VCaP (cell line): Measurements from ENCODE around the gene CXCL9.
"Not testable (repeated sequence)": the region's sequence is repeated elsewhere in the genome, so short reads cannot be mapped to it uniquely, and the experiment has no call there.

ENCODE experiments used
- H3K27ac ChIP-seq: fragments of 450-650 bp; 2 replicates; pipeline ENCODE4 v1.5.1; 2017
- TF ChIP-seq, protein P1 (sequence below): fragments of 450-650 bp; conservative IDR thresholded peaks from 2 replicates; pipeline ENCODE4 v1.5.1; 2017; ENCODE audit warnings: mild to moderate bottlenecking, moderate library complexity

The CXCL9 gene

DNA sequence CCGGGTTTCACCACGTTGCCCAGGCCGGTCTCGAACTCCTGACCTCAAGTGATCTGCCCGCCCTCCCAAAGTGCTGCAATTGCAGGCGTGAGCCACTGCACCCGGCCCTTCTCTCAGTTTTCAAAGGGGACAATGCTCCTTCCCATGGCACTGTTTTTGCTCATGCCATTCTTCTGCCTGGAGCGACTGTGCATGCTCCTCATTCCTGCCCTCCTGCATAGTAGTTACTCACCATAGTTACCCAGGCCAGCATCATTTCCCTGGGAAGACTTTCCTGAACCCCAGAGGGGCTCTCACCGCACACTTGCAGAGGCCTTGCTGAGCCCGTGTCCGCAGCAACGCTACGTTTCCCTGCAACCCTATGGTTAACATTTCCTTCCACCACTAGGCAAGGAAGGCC lies 3.3 kb upstream of the CXCL9 start:
- H3K27ac ChIP-seq, result no peak overlapping the region
- TF ChIP-seq, protein P1, sequence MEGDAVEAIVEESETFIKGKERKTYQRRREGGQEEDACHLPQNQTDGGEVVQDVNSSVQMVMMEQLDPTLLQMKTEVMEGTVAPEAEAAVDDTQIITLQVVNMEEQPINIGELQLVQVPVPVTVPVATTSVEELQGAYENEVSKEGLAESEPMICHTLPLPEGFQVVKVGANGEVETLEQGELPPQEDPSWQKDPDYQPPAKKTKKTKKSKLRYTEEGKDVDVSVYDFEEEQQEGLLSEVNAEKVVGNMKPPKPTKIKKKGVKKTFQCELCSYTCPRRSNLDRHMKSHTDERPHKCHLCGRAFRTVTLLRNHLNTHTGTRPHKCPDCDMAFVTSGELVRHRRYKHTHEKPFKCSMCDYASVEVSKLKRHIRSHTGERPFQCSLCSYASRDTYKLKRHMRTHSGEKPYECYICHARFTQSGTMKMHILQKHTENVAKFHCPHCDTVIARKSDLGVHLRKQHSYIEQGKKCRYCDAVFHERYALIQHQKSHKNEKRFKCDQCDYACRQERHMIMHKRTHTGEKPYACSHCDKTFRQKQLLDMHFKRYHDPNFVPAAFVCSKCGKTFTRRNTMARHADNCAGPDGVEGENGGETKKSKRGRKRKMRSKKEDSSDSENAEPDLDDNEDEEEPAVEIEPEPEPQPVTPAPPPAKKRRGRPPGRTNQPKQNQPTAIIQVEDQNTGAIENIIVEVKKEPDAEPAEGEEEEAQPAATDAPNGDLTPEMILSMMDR, result no peak

DNA sequence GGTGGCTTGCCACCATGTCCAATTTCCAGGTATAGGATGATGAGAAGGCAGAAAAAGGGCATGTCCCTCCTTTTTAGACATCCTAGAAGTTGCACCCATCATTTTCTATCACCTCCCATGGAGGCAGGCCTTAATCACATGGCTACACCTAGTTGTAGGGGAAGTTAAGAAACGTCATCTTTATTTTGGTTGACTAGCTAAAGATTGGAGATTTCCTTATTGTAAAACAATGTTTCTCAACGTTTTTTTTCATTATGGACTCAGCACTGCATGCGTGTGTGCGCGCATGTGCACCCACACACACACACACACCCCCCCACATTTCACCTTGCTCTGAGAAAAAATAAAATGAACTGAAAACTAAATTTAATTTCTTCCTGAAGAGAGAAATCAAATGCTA lies 2.0 kb upstream of the CXCL9 start:
- peak overlapping the region; percentile 64; the same call in 1 of the 2 replicates for H3K27ac ChIP-seq
- TF ChIP-seq, protein P1, result no peak

DNA sequence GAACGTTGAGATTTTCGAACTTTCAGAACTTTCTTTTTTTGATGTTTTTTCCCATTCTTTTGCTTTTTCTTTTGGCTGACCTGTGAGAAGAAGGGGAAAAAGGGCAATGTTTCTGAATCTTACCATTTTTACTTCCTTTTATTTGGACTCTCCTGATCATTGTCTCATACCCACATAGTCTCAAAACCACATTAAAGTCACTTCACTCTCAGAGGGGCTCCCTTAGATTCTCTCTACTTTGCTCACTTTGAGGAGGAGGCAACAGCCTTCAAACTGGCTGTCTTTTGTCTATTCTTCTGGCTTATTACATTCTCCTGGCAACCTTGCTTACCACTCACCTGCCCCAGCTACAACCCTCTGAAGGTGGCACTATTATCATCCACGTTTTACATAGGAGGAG lies 3.7 kb downstream of the CXCL9 start:
- peak overlapping the region; percentile 79 for H3K27ac ChIP-seq
- TF ChIP-seq, protein P1, result no peak

DNA sequence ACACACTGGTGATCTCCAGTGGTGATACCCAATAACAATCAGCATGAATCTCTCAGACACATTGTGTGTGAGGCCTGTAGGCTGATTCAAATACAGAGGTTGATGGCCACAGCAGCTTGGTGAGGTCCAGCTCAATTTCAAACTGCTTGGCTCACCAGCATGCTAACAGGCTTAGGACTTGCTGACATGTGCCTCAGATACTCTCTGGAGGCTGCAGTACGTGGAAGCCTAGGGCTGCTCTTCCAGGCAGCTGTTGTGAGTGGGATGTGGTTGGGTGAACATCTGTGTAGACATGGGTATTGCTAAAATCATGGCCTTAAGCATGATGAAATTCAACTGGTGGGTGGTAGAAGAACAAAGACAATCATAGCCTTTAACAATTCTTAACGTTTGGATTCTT lies 4.3 kb downstream of the CXCL9 start:
- TF ChIP-seq, protein P1, result no peak
- H3K27ac ChIP-seq, result peak overlapping the region; percentile 79

DNA sequence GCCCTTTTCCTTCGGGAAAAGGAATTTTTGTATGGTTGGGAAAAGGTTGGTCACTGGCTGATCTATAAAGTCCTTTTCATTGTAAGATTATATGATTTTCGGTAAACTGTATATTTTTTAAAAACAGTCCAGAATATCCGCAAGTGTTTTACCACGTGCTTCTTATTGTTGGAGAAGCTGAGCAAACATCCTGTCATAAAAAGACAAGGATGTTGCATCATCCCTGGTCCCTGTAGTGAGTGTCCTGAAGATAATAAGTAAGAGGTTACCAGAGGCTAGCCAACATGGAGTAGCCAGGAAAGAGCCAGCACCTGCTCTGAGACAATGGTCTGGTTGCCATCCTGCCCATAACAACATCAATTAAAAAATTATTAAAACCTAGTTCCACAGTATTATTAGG lies 5.1 kb downstream of the CXCL9 start:
- TF ChIP-seq, protein P1, result no peak
- peak overlapping the region; percentile 79 for H3K27ac ChIP-seq

DNA sequence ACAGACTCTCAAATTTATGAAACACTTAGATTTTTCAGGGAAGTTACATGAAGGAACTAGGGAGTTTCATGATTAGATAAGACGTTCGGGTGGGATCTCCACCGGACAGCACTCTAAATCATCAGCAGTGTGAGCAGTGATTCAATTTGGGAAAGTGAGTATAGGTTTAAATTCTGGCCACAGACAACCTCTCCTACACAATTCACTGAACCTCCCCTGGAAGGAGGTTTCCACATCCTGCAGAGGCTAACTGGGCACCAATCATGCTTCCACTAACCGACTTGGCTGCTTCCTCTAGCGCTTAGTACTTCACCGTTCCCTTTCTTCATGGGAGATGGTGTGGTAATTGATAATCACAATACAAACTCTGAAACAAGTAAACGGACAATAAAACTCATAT lies 5.6 kb downstream of the CXCL9 start:
- peak overlapping the region; percentile 79 for H3K27ac ChIP-seq
- TF ChIP-seq, protein P1, result no peak

DNA sequence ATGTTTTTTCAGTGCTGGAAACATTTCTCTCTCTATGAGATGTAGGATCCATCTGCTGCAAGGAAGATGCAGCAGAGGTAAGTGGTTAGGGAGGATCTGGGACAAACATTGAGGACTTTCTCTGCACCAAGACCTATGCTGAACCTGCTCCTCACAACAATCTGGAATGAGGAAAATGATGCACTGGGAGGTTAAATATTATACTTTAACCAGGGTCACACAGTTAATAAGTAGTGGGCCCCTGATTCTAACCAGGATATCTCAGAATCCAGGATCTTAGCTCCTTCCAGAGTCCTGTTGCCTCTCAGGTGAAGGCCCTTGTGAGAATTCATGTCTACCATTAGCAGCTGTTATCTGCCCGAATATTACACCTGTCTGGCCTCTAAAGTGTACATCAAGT lies 7.0 kb downstream of the CXCL9 start:
- TF ChIP-seq, protein P1, result no peak
- H3K27ac ChIP-seq, result peak overlapping the region; percentile 79; the same call in 1 of the 2 replicates

DNA sequence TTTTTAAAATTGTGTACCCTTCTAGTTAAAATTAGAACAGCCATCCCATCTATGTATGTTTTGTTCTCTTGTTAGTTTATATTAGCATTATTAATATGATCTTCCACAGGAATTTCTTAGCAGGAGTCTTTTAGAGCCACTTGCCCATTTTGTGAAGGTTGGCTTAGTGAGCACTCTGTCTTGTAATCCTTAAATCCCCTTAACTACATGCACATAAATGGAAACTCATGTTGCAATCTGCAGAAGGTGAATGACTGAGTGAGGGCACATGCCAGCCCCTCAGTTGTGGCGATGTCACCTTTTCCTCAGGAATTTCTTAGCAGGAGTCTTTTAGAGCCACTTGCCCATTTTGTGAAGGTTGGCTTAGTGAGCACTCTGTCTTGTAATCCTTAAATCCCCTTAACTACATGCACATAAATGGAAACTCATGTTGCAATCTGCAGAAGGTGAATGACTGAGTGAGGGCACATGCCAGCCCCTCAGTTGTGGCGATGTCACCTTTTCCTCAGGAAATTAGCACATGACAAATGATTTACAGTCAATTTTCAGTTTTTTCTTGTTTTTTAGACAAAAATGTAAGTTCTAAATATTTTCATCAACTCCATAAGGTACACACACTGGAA lies 8.7 kb downstream of the CXCL9 start:
- H3K27ac ChIP-seq, result not testable (repeated sequence)
